ENCODE measurements around the gene FAAH2.

- TF ChIP-seq POLR2A (IDR thresholded peaks at IDR 0.05) (no peak), CTCF (IDR thresholded peaks at IDR 0.05) (no peak)
Observed at GRCh38 chrX:57294961-57295360, 8.5 kb downstream of the FAAH2 start.

Data from uterus (tissue), 2 donors.